H1 (cell line): ENCODE results near the gene SLC25A3. TPM values are rescaled to one million over a fixed set of nuclear protein-coding genes. Genes with fewer than 3 reads are reported as not detected.

ENCODE experiments used
- CTCF ChIA-PET: fragments of 300-600 bp; sonication (Branson Sonifier 250); formaldehyde crosslinking; loops from one replicate; lab custom pipeline; 2021; ENCODE audit not compliant: partially characterized antibody; lab: Charles Lee
- POLR2A ChIA-PET: fragments of 300-600 bp; sonication (Branson Sonifier 250); formaldehyde crosslinking; loops from one replicate; lab custom pipeline; 2021; ENCODE audit warnings: inconsistent platforms; ENCODE audit not compliant: partially characterized antibody; lab: Charles Lee
- DNase-seq, 2 experiments: peaks; one replicate each; pipeline versions ENCODE4 v3.0.0 to v3.0.0-alpha.2; 2010 to 2022; ENCODE audit warnings: low spot score in 2 of 2, low read depth in 1 of 2, mixed read lengths in 1 of 2
- FAIRE-seq: peaks from 2 replicates; lab custom pipeline; 2011; peaks lifted over from hg19 to GRCh38; lab: Jason Lieb, UNC
- H2AFZ ChIP-seq: 2 replicates; pipeline ENCODE4 v1.8.1; 2012; ENCODE audit warnings: low read length, inconsistent platforms
- H2AK5ac ChIP-seq: 2 replicates; pipeline ENCODE4 v1.6.1; 2013; ENCODE audit warnings: low read depth, low read length
- H2BK120ac ChIP-seq: replicated peaks from 2 replicates; pipeline ENCODE3; 2013; ENCODE audit warnings: low read depth, low read length, inconsistent platforms
- H2BK12ac ChIP-seq: 2 replicates; pipeline ENCODE4 v1.6.1; 2013; ENCODE audit warnings: low read depth, low read length
- H2BK15ac ChIP-seq: 2 replicates; pipeline ENCODE4 v1.6.1; 2013; ENCODE audit warnings: low read length
- H2BK20ac ChIP-seq: 2 replicates; pipeline ENCODE4 v1.6.1; 2013; ENCODE audit warnings: low read length
- H2BK5ac ChIP-seq: 2 replicates; pipeline ENCODE4 v1.6.1; 2013; ENCODE audit warnings: low read depth, low read length
- H3K14ac ChIP-seq: 2 replicates; pipeline ENCODE4 v1.6.1; 2013; ENCODE audit warnings: inconsistent platforms; ENCODE audit not compliant: insufficient read length
- H3K18ac ChIP-seq: 2 replicates; pipeline ENCODE4 v1.6.1; 2013; ENCODE audit warnings: low read length; ENCODE audit errors: extremely low read depth
- H3K23ac ChIP-seq: 2 replicates; pipeline ENCODE4 v1.6.1; 2013; ENCODE audit warnings: inconsistent platforms; ENCODE audit not compliant: insufficient read length
- H3K23me2 ChIP-seq: 2 replicates; pipeline ENCODE4 v1.6.1; 2013; ENCODE audit warnings: low read depth, low read length
- H3K27ac ChIP-seq: 2 replicates; pipeline ENCODE4 v1.6.1; 2011; ENCODE audit warnings: low read depth, low read length, inconsistent platforms
- H3K27me3 ChIP-seq, 4 experiments: replicated peaks in 1 of 4; 1 replicate in 1 of 4; 2 replicates in 3 of 4; pipeline versions ENCODE4 v1.6.1 to v1.8.1; 2011 to 2013; ENCODE audit warnings: low read length in 3 of 4, mild to moderate bottlenecking in 3 of 4, inconsistent platforms in 2 of 4, mixed read lengths in 2 of 4, moderate library complexity in 1 of 4; ENCODE audit not compliant: control insufficient read depth in 3 of 4, insufficient read depth in 3 of 4; ENCODE audit errors: extremely low read depth in 1 of 4
- H3K36me3 ChIP-seq, 4 experiments: 2 replicates each; pipeline versions ENCODE4 v1.6.1 to v1.8.1; 2011 to 2013; ENCODE audit warnings: mild to moderate bottlenecking in 4 of 4, low read length in 3 of 4, moderate library complexity in 2 of 4, control low read depth in 1 of 4, inconsistent platforms in 1 of 4; ENCODE audit not compliant: insufficient read depth in 4 of 4, control insufficient read depth in 2 of 4
- H3K4ac ChIP-seq: replicated peaks from 2 replicates; pipeline ENCODE3; 2013; ENCODE audit warnings: low read length, low read depth, mixed read lengths, inconsistent platforms; ENCODE audit not compliant: insufficient read length
- H3K4me1 ChIP-seq, 4 experiments: replicated peaks in 1 of 4; 1 replicate in 1 of 4; 2 replicates in 3 of 4; pipeline versions ENCODE4 v1.6.1 to v1.8.1; 2011 to 2013; ENCODE audit warnings: low read length in 3 of 4, inconsistent platforms in 2 of 4, mixed read lengths in 1 of 4; ENCODE audit not compliant: insufficient read depth in 4 of 4, control insufficient read depth in 3 of 4
- H3K4me2 ChIP-seq, 2 experiments: 2 replicates each; pipeline versions ENCODE4 v1.6.1 to v1.8.1; 2011 to 2013; ENCODE audit warnings: low read depth in 2 of 2, low read length in 2 of 2, control low read depth in 1 of 2, inconsistent platforms in 1 of 2, mild to moderate bottlenecking in 1 of 2; ENCODE audit not compliant: insufficient read depth in 1 of 2
- H3K4me3 ChIP-seq, 4 experiments: fragments of 200-600, 300-600 bp in 1 of 4; sonication (generic), shearing (Covaris generic), sonication (Bioruptor Twin) in 1 of 4; 2 replicates each; pipeline versions ENCODE4 v1.5.1 to v1.8.1; 2011 to 2016; ENCODE audit warnings: low read length in 4 of 4, low read depth in 3 of 4, control low read depth in 2 of 4, inconsistent platforms in 2 of 4, mild to moderate bottlenecking in 2 of 4, mixed read lengths in 1 of 4, moderate library complexity in 1 of 4; ENCODE audit not compliant: insufficient read depth in 2 of 4; ENCODE audit errors: extremely low read depth in 1 of 4
- H3K56ac ChIP-seq: replicated peaks from 2 replicates; pipeline ENCODE3; 2013; ENCODE audit warnings: low read depth, mild to moderate bottlenecking, mixed read lengths, low read length, inconsistent platforms; ENCODE audit not compliant: insufficient read length
- H3K79me1 ChIP-seq: 2 replicates; pipeline ENCODE4 v1.6.1; 2013; ENCODE audit warnings: low read depth, low read length, control low read depth
- H3K79me2 ChIP-seq, 2 experiments: 2 replicates each; pipeline versions ENCODE4 v1.6.1 to v1.8.1; 2012 to 2013; ENCODE audit warnings: low read length in 2 of 2, mild to moderate bottlenecking in 2 of 2, inconsistent platforms in 1 of 2; ENCODE audit not compliant: insufficient read depth in 2 of 2, control insufficient read depth in 1 of 2
- H3K9ac ChIP-seq, 4 experiments: replicated peaks in 1 of 4; 1 replicate in 1 of 4; 2 replicates in 3 of 4; pipeline versions ENCODE4 v1.6.1 to v1.8.1; 2011 to 2013; ENCODE audit warnings: low read depth in 3 of 4, low read length in 3 of 4, control low read depth in 2 of 4, mild to moderate bottlenecking in 2 of 4, moderate library complexity in 2 of 4, inconsistent platforms in 1 of 4; ENCODE audit errors: extremely low read depth in 1 of 4
- H3K9me3 ChIP-seq, 2 experiments: 2 replicates each; pipeline versions ENCODE4 v1.6.1 to v1.8.1; 2012 to 2013; ENCODE audit warnings: mild to moderate bottlenecking in 2 of 2, moderate library complexity in 2 of 2, control low read depth in 1 of 2, inconsistent platforms in 1 of 2, low read depth in 1 of 2, low read length in 1 of 2, mixed read lengths in 1 of 2; ENCODE audit not compliant: insufficient read depth in 2 of 2
- H4K20me1 ChIP-seq, 2 experiments: replicated peaks in 1 of 2; 2 replicates each; pipeline versions ENCODE3 to v1.8.1; 2011 to 2013; ENCODE audit warnings: inconsistent platforms in 2 of 2, low read length in 2 of 2, mild to moderate bottlenecking in 1 of 2; ENCODE audit not compliant: insufficient read depth in 2 of 2, control insufficient read depth in 1 of 2
- H4K5ac ChIP-seq: 2 replicates; pipeline ENCODE4 v1.6.1; 2013; ENCODE audit warnings: low read length, low read depth, mixed read lengths, inconsistent platforms; ENCODE audit not compliant: insufficient read length
- H4K8ac ChIP-seq: 2 replicates; pipeline ENCODE4 v1.8.0; 2013; ENCODE audit warnings: mild to moderate bottlenecking, moderate library complexity, low read length, inconsistent platforms; ENCODE audit not compliant: insufficient read depth; ENCODE audit errors: extremely low read depth
- H4K91ac ChIP-seq: replicated peaks from 2 replicates; pipeline ENCODE3; 2013; ENCODE audit warnings: low read length, mixed read lengths, inconsistent platforms; ENCODE audit not compliant: insufficient read length
- KDM4A ChIP-seq: IDR thresholded peaks from one replicate; pipeline ENCODE4 v1.7.1; 2012; ENCODE audit warnings: low read depth, mild to moderate bottlenecking, moderate library complexity, low read length, inconsistent platforms; ENCODE audit not compliant: severe bottlenecking
- MAFK ChIP-seq: IDR thresholded peaks from 2 replicates; pipeline ENCODE4 v1.6.1; 2012; ENCODE audit warnings: low read depth, mild to moderate bottlenecking, improper control_type of control experiment, low read length
- WGBS, 2 experiments: shearing (Covaris generic) in 1 of 2; methylation state at CpG; one replicate each; pipeline versions ENCODE4 v1.1.6 to v1.1.7; 2013 to 2015; ENCODE audit warnings: low lambda C conversion rate in 2 of 2, mixed read lengths in 2 of 2, inconsistent platforms in 1 of 2, low coverage in 1 of 2, missing lambda C conversion rate in 1 of 2; ENCODE audit not compliant: insufficient replicate concordance in 2 of 2, insufficient coverage in 1 of 2, insufficient read length in 1 of 2; ENCODE audit errors: extremely low coverage in 1 of 2, missing lambda C conversion rate in 1 of 2; 5-methylcytosine and 5-hydroxymethylcytosine counted together
- polyA plus RNA-seq, 7 experiments: library from polyadenylated mRNA; depleted of rRNA in 3 of 7; stranded (reverse) in 5 of 7; unstranded in 2 of 7; fragments of >200 nt in 5 of 7; fragments of 200-250 nt in 2 of 7; gene quantifications; 1 replicate in 5 of 7; 2 replicates in 1 of 7; 4 replicates in 1 of 7; pipeline versions ENCODE4 v1.2.1 to v1.2.3, GENCODE V29; 2011 to 2013; ENCODE audit warnings: missing spikeins in 2 of 7, mixed read lengths in 2 of 7
- total RNA-seq: library from RNA; stranded (reverse); fragmentation: NEBNext Ultra II Directional; extraction: Animal tissue kit (Norgen Biotek cat#: 25700); gene quantifications from 2 replicates; pipeline ENCODE4 v1.2.1, GENCODE V29; 2021

The SLC25A3 gene
- total and polyA plus RNA-seq, 2 of the 8 experiments (the other 6 are each of a cell fraction or from before 2014, with no cell fraction given), result 702 to 709 TPM

GRCh38 chr12:98637068-98637467 lies 43.6 kb downstream of the SLC25A3 start:
- Histone ChIP-seq H3K9me3 (no peaks in the 10 kb centered on the region), H4K20me1 (peaks cover 2% of the 10 kb centered on the region in 2 experiments), H2BK20ac (no peak overlapping the region), H3K27ac (no peak overlapping the region), H3K4me3 (no peak overlapping the region), H2BK120ac (no peak overlapping the region), H3K18ac (no peak overlapping the region), H2BK5ac (no peak overlapping the region), H4K91ac (no peak overlapping the region), H3K4ac (no peak overlapping the region), H2AK5ac (no peak overlapping the region), H3K23ac (no peak overlapping the region), H2BK15ac (no peak overlapping the region), H2BK12ac (no peak overlapping the region), H3K56ac (no peak overlapping the region), H3K4me1 (no peaks in the 10 kb centered on the region), H2AFZ (no peak overlapping the region), H3K23me2 (no peaks in the 10 kb centered on the region), H3K4me2 (no peak overlapping the region), H3K14ac (no peak overlapping the region), H3K79me1 (no peaks in the 10 kb centered on the region; the same call in 1 of the 2 replicates), H3K9ac (no peak overlapping the region), H3K27me3 (no peaks in the 10 kb centered on the region), H3K36me3 (0 out of 8 replicates have a peak, but pooled peaks cover 0 to 3% (median 0%) of the 10 kb centered on the region in 4 experiments), H3K79me2 (no peaks in the 10 kb centered on the region; a peak in 1 of 4 replicates)
- ChIA-PET CTCF (interaction anchor here (0.8 to 1.2 kb wide), 4 partner anchors 15 to 943 kb away, joined by 3 to 5 read pairs (median 3); no protein-coding TSS in a partner anchor), POLR2A (no interaction called here)
- no peak for DNase-seq
- 94% methylated on average over 2 of the region's 2 CpGs; no CpG with 5 or more reads in 1 of the 2 experiments for WGBS, 2 experiments
- no peak for FAIRE-seq
- TF ChIP-seq KDM4A, result no peak
- peak; percentile 39; the same call in 1 of the 2 replicates for TF ChIP-seq MAFK
- TF ChIP-seq, all 59 proteins: peak for 1
- no peak overlapping the region for H4K5ac ChIP-seq
- no peak overlapping the region for H4K8ac ChIP-seq
